NCI-H1048 (cell line): ENCODE results near the gene PADI3.
"Not testable (repeated sequence)": the region's sequence is repeated elsewhere in the genome, so short reads cannot be mapped to it uniquely, and the experiment has no call there.

ENCODE experiments used
- DNase-seq: peaks from one replicate; lab custom pipeline; 2025; lab: John Stamatoyannopoulos, UW

Gene PADI3

GRCh38 chr1:17241011-17241779, 7.7 kb upstream of the PADI3 start:
- not testable (repeated sequence) for DNase-seq

GRCh38 chr1:17241780-17242074, 7.2 kb upstream of the PADI3 start:
- not testable (repeated sequence) for DNase-seq

- no peak for DNase-seq
Observed at GRCh38 chr1:17243274-17243673, 5.6 kb upstream of the PADI3 start.

GRCh38 chr1:17244821-17245740, 3.8 kb upstream of the PADI3 start:
- no peak for DNase-seq

GRCh38 chr1:17245816-17246325, 3.0 kb upstream of the PADI3 start:
- no peak for DNase-seq

GRCh38 chr1:17246971-17247370, 1.9 kb upstream of the PADI3 start:
- DNase-seq: no peak

GRCh38 chr1:17250601-17251000, 1.7 kb downstream of the PADI3 start:
- DNase-seq: no peak

GRCh38 chr1:17251246-17251645, 2.3 kb downstream of the PADI3 start:
- DNase-seq: no peak

GRCh38 chr1:17251701-17252376, 2.9 kb downstream of the PADI3 start:
- DNase-seq: no peak

GRCh38 chr1:17255336-17255735, 6.4 kb downstream of the PADI3 start:
- DNase-seq: no peak

GRCh38 chr1:17258116-17258757, 9.3 kb downstream of the PADI3 start:
- no peak for DNase-seq

- DNase-seq: no peak
Observed at GRCh38 chr1:17258758-17259130, 9.8 kb downstream of the PADI3 start.

- no peak for DNase-seq
Observed at GRCh38 chr1:17259233-17259873, 10.5 kb downstream of the PADI3 start.

GRCh38 chr1:17260264-17260663, 11.4 kb downstream of the PADI3 start:
- DNase-seq: no peak

- DNase-seq: no peak
Observed at GRCh38 chr1:17260738-17261137, 11.8 kb downstream of the PADI3 start.

GRCh38 chr1:17263936-17264335, 15.0 kb downstream of the PADI3 start:
- no peak for DNase-seq

- no peak for DNase-seq
Observed at GRCh38 chr1:17264470-17264869, 15.6 kb downstream of the PADI3 start.

- DNase-seq: no peak
Observed at GRCh38 chr1:17265162-17265561, 16.3 kb downstream of the PADI3 start.

- DNase-seq: no peak
Observed at GRCh38 chr1:17265950-17266349, 17.1 kb downstream of the PADI3 start.

- no peak for DNase-seq
Observed at GRCh38 chr1:17270891-17271765, 22.2 kb downstream of the PADI3 start.

GRCh38 chr1:17272066-17272465, 23.2 kb downstream of the PADI3 start:
- no peak for DNase-seq
